GM03348 (cell line): ENCODE data around the gene OR6M1.

ENCODE experiments used
- DNase-seq: peaks from one replicate; pipeline ENCODE4 v3.0.0; 2012; ENCODE audit warnings: low spot score

OR6M1 gene, protein sequence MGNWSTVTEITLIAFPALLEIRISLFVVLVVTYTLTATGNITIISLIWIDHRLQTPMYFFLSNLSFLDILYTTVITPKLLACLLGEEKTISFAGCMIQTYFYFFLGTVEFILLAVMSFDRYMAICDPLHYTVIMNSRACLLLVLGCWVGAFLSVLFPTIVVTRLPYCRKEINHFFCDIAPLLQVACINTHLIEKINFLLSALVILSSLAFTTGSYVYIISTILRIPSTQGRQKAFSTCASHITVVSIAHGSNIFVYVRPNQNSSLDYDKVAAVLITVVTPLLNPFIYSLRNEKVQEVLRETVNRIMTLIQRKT

GRCh38 chr11:123806249-123806648, at the start of gene OR6M1:
Gene OR6M1 (minus strand): TSS chr11:123806349. CDS start chr11:123806349, 0 bp downstream.
- DNase-seq = no peak

DNA sequence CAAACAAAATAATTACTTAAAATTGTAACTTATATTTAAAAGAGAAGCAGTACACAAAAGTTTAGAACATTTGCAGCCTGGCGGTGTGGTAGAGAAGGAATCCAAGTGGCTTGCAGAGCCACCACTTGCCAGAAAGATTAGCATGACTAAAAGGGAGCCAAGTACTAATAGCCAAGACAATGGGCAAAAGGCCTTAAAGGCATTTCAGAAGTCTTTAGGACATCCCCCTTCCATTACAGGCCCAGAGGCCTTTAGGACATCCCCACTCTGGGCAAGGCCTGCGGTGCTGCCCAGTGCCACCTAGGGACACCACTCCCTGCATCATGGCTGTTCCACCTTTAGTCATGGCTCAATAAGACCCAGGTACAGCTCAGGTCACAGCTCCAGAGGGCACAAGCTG, 46.9 kb upstream of the OR6M1 start:
- DNase-seq = no peak

- no peak for DNase-seq
These were observed 46.2 kb upstream of the OR6M1 start for GRCh38 chr11:123852321-123852720.

DNA sequence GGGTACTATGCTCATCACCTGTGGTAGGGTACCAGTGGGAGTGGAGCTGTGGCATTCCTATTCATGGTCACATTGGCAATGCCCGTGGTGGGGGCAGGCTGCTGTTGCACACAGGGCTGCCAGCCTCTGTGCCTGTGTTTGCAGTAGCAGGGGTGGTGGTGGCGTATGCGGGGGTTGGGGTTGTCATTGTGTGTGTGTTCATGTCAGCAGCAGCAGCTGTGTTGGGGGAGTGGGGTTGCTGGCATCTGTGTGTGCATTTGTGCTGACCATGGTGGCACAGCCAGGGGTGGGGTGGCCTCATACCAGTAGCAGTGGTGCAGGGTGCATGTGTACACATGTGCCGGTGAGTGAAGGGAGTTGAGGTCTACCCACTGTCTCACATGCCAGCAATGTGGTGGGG, 45.0 kb upstream of the OR6M1 start:
- DNase-seq = no peak

GRCh38 chr11:123841174-123841573, 35.0 kb upstream of the OR6M1 start:
- DNase-seq = no peak

- DNase-seq = no peak
These were observed 33.0 kb upstream of the OR6M1 start for GRCh38 chr11:123839131-123839530.

- no peak for DNase-seq
These were observed 32.5 kb upstream of the OR6M1 start for GRCh38 chr11:123838659-123839058.

GRCh38 chr11:123838199-123838598, 32.0 kb upstream of the OR6M1 start:
- DNase-seq = no peak

- DNase-seq = no peak
These were observed 26.9 kb upstream of the OR6M1 start for GRCh38 chr11:123833095-123833494.

- DNase-seq = no peak
These were observed 23.6 kb upstream of the OR6M1 start for GRCh38 chr11:123829745-123830144.

- DNase-seq = no peak
These were observed 16.4 kb upstream of the OR6M1 start for GRCh38 chr11:123822599-123822998.

DNA sequence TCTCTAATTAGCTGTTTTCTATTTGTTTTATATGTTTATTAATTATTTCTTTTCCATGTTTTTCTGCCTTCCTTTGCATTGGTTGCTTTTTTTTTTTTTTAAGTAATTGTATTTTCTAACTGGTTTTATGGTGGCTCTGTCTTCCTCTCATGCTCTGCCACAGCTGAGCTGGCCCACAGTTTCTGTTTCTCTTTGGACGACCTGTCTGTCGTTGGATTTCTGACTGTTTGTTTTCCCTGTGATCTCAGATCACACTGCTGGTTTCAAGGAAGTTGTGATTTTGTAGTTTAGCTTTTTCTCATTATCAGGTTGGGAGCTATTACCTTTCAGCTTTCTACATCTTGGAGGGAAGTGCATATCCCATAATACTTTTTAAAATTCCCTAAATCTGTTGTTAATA, 15.9 kb upstream of the OR6M1 start:
- no peak for DNase-seq

GRCh38 chr11:123815122-123815521, 9.0 kb upstream of the OR6M1 start:
- no peak for DNase-seq

- DNase-seq = no peak
These were observed 4.4 kb downstream of the OR6M1 start for GRCh38 chr11:123801765-123802164.

GRCh38 chr11:123800036-123800435, 6.1 kb downstream of the OR6M1 start:
- DNase-seq = no peak

GRCh38 chr11:123799438-123799837, 6.7 kb downstream of the OR6M1 start:
- DNase-seq = no peak

DNA sequence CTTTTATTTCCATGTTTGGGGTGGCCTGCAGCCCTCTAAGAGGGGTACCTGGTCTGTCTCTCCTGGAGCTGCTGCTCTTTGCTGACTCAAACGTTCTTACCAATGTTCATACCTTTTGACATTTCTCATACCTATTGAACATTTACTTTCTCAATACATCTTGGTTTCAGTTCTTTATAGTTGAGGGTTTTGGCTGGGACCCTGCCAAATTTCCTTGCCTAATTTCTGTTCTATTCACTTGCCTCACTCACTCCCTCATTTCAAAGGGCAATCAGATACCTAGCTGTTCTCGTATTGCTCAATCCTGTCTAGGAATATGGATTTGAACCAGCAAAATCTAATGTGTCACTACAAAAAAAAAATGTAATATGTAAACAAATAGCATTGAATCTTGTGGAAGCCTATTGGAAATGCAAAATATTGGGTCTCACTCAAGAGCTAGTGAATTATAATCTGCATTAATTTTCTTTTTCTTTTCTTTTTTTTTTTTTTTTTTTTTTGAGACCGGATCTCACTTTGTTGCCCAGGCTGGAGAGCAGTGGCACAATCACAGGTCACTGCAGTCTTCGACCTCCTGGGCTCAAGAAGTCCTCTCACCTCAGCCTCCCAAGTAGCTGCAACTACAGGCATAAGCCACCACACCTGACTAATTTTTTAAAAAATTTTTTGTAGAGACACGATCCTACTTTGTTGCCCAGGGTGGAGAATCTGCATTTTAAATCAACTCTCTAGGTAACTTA, 7.5 kb downstream of the OR6M1 start:
- DNase-seq = no peak

DNA sequence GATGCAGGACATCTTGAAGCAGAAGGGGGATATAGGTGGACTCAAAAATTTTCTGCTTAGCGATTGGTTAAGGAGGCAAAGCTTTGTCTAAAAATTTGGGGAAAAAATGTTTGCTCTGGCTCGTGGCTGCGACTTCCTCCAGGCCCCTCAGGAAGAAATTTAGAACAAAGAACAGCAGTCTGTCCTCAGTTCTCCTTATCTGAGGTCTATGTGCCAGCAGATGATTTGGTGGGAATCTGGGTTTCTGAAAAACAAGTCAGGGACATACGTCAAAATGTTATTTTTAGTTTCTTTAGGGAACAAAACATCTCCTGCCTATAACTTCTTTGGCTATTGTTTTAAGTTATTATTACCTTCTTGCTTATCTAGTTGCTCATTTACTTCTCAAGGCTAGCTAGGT, 8.1 kb downstream of the OR6M1 start:
- DNase-seq = no peak

DNA sequence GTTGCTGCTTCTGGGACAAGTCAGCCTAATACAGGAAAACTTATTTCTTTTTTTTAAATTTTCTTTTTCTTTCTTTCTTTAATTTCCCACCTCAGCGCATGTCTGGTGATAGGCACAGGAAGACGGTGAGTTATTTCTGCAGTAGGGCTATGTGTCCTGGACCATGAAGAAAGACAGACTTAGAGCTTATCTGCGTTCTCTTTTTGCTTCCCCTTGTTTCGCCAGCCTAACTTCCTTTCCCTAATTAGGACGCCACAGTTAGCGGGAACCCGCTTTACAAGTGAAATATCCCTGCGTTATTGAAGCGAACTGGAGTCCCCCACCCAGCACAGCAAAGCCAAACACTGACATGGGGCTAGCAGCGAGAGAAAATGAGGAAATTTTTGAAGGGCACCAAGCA, 8.6 kb downstream of the OR6M1 start:
- DNase-seq = no peak

DNA sequence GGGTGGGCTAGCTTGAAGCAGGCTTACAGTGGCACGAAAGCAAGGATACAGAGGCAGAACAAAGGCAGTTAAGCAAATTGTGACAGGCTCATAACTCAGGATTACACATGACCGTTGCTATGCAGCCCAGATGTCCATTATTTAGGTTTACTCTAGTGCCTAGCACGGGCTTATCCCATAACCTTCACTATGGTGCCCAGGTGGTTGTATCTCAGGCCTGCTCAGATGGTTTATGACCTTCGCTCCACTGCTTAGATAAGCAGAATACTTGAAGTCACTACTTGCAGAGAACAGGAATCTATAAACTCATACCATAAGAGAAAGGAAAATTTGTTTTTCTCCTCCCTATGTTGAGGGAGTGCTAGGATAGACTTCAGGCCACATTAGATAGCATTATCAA, 9.0 kb downstream of the OR6M1 start:
- DNase-seq = no peak

DNA sequence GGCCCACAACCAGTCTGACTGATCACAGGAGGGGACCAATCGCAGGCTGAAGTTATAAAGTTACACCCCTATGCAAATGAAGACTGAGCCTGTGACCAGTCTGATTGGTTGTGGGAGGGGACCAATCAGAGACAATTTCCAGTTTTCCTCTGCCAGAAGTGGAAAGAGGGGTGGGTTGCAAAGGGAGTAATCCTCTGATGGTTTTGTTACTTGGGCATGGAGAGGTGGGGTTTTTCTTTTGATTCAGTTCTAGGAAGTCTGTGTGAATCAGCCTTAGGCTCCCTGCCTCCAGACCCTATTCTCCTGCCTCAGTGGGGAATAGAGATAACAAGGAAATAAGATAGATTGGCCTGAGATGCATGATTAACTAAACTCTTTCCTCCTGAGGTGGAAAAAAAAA, 9.9 kb downstream of the OR6M1 start:
- no peak for DNase-seq

GRCh38 chr11:123783536-123783935, 22.6 kb downstream of the OR6M1 start:
- no peak for DNase-seq

DNA sequence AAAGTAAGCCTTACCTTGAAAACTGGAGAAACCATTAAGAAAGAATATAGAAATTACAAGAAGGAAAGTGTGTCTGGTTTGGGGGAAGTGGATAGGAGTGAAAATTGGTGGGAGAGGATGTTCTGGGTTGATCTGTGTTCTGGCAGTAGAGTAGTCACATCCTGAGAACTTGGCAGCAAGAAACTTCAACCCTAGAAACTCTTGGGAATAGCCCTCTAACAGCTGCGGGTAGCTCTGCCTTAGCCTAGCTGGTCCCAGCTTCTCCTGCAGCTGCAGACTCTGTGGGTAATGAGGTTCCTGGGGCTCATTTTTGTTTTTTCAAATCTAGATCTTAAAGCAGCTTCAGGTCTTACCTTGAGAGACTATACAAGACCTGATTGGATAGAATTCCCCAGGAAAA, 27.6 kb downstream of the OR6M1 start:
- DNase-seq = no peak
